ENCODE measurements around the gene SGSM1.

The SGSM1 gene

DNA sequence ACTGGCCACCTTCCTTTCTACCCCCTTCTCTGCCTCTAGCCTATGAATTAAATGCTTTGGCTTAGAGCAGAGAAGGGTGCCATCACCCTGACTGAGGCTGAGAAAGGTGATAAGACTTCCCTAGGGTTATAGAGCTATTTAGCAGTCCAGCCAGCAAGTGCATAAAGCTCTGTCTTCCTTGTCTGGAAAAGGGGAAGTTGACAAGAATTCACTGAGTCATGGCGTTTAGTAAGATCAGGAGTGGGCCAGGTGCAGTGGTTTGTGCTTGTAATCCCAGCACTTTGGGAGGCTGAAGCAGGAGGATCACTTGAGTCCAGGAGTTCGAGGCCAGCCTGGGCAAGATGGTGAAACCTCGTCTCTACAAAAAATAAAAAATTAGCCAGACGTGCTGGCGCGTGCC is 77.4 kb downstream of the SGSM1 start:
- Histone ChIP-seq H3K27me3 (replicated peaks; ENCODE audit: control insufficient read depth, insufficient read depth, low read length) (no peaks in the 10 kb centered on the region), H3K4me3 (replicated peaks; ENCODE audit: low read depth, low read length) (no peak overlapping the region), H3K36me3 (ENCODE audit: control insufficient read depth, insufficient read depth, low read length) (no peaks in the 10 kb centered on the region)
- TF ChIP-seq CTCF (IDR thresholded peaks at IDR 0.05; ENCODE audit: insufficient read depth, low read length, poor library complexity, severe bottlenecking) = no peak
- no peak for DNase-seq (ENCODE audit: extremely low read depth, insufficient read length)

- Histone ChIP-seq H3K4me3 (replicated peaks; ENCODE audit: low read depth, low read length) (no peak overlapping the region), H3K36me3 (ENCODE audit: control insufficient read depth, insufficient read depth, low read length) (no peaks in the 10 kb centered on the region), H3K27me3 (replicated peaks; ENCODE audit: control insufficient read depth, insufficient read depth, low read length) (no peaks in the 10 kb centered on the region)
- TF ChIP-seq CTCF (IDR thresholded peaks at IDR 0.05; ENCODE audit: insufficient read depth, low read length, poor library complexity, severe bottlenecking) = no peak
- no peak for DNase-seq (ENCODE audit: extremely low read depth, insufficient read length)
Observed at GRCh38 chr22:24887260-24887659, 81.2 kb downstream of the SGSM1 start.

DNA sequence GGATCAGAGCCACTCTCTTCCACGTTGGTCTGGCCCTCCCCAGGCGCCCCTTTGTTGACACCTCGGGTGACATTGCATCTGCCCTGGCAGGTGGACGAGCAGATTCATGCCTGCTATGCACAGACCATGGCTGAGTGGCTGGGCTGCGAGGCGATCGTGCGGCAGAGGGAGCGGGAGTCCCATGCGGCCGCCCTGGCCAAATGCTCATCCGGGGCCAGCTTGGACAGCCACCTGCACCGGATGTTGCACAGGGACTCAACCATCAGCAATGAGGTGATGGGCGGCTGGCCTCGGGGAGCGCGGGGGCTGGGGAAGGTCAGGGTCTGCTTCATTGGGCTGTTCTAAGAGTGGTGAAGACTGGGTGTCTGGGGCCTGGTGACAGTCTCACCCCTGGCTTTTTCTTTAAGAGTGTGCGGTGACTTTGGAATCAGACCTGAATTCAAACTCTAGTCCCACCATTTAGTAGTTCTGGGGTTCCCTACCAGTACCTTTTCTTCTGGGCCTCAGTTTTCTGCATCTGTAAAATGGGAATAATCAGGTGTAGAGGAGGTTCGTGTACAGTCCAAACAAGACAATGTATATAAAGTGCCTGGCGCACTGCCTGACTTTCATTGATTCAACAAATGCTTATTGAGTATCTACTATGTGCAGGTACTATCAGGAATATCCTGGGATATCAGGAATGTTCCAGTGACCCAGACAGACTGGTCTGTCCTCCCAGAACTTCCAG is 87.5 kb downstream of the SGSM1 start:
- Histone ChIP-seq H3K36me3 (ENCODE audit: control insufficient read depth, insufficient read depth, low read length) (no peaks in the 10 kb centered on the region), H3K27me3 (replicated peaks; ENCODE audit: control insufficient read depth, insufficient read depth, low read length) (no peaks in the 10 kb centered on the region; the same call in 1 of the 2 replicates), H3K4me3 (replicated peaks; ENCODE audit: low read depth, low read length) (no peak overlapping the region)
- TF ChIP-seq CTCF (IDR thresholded peaks at IDR 0.05; ENCODE audit: insufficient read depth, low read length, poor library complexity, severe bottlenecking) = no peak
- DNase-seq (ENCODE audit: extremely low read depth, insufficient read length) = no peak

- Histone ChIP-seq H3K4me3 (replicated peaks; ENCODE audit: low read depth, low read length) (no peak overlapping the region), H3K36me3 (ENCODE audit: control insufficient read depth, insufficient read depth, low read length) (no peaks in the 10 kb centered on the region), H3K27me3 (replicated peaks; ENCODE audit: control insufficient read depth, insufficient read depth, low read length) (no peaks in the 10 kb centered on the region; the same call in 1 of the 2 replicates)
- no peak for TF ChIP-seq CTCF (IDR thresholded peaks at IDR 0.05; ENCODE audit: insufficient read depth, low read length, poor library complexity, severe bottlenecking)
- DNase-seq (ENCODE audit: extremely low read depth, insufficient read length) = no peak
Observed at GRCh38 chr22:24894220-24894975, 88.4 kb downstream of the SGSM1 start.

DNA sequence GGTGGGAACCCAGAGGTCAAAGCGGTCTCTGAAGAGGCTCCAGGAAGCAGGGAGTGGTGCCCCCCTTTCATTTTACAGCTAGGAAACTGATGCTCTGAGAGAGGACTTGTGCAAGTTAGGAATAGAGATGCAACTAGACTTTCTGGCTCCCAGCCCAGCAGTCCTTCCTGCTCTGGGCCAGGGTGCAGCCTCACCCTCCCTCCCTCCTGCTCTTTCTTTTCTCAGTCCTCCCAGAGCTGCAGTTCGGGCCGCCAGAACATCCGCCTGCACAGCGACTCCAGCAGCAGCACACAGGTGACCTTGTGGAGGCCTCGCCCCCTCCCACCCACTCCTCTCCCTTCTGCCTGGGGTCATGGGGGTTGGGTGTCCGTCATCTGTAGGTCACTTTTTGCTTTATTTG is 89.0 kb downstream of the SGSM1 start:
- Histone ChIP-seq H3K36me3 (ENCODE audit: control insufficient read depth, insufficient read depth, low read length) (no peaks in the 10 kb centered on the region), H3K4me3 (replicated peaks; ENCODE audit: low read depth, low read length) (no peak overlapping the region), H3K27me3 (replicated peaks; ENCODE audit: control insufficient read depth, insufficient read depth, low read length) (no peaks in the 10 kb centered on the region; the same call in 1 of the 2 replicates)
- no peak for DNase-seq (ENCODE audit: extremely low read depth, insufficient read length)
- TF ChIP-seq CTCF (IDR thresholded peaks at IDR 0.05; ENCODE audit: insufficient read depth, low read length, poor library complexity, severe bottlenecking) = no peak

All from GM06990 (cell line).